ENCODE data around the gene STIMATE. TPM values are rescaled to one million over a fixed set of nuclear protein-coding genes. Genes with fewer than 3 reads are reported as not detected.

STIMATE gene
- total and polyA plus RNA-seq, 3 donors from 2014 or later, result 16.7 to 42.9 (median 33.2) TPM

- H3K4me3 ChIP-seq, result no peak overlapping the region
- 87 to 91% methylated on average over 4 of the region's 4 CpGs for WGBS, 2 donors
- no peak for DNase-seq
- TF ChIP-seq POLR2A (IDR thresholded peaks at IDR 0.05), result no peak
- TF ChIP-seq CTCF (IDR thresholded peaks at IDR 0.05), result no peak
- no peaks in the 10 kb centered on the region for H3K4me1 ChIP-seq
- H3K36me3 ChIP-seq (ENCODE audit: low read depth, missing control alignments), result no peaks in the 10 kb centered on the region
- H3K9me3 ChIP-seq, result no peaks in the 10 kb centered on the region
- H3K27me3 ChIP-seq, result no peaks in the 10 kb centered on the region
- no peak overlapping the region for H3K27ac ChIP-seq
- intact Hi-C loops (cut with DNase I; ENCODE audit: low total_unique reads), result no loop called here
Observed at GRCh38 chr3:52879581-52879980, 17.8 kb downstream of the STIMATE start.

- H3K9me3 ChIP-seq, result no peaks in the 10 kb centered on the region
- intact Hi-C loops (cut with DNase I; ENCODE audit: low total_unique reads), result no loop called here
- no peak for DNase-seq
- WGBS, 2 donors, result 74 to 90% methylated on average over 4 of the region's 4 CpGs
- H3K36me3 ChIP-seq (ENCODE audit: low read depth, missing control alignments), result no peaks in the 10 kb centered on the region
- no peaks in the 10 kb centered on the region for H3K4me1 ChIP-seq
- no peaks in the 10 kb centered on the region for H3K27me3 ChIP-seq
- H3K27ac ChIP-seq, result no peak overlapping the region
- H3K4me3 ChIP-seq, result no peak overlapping the region
- TF ChIP-seq POLR2A (IDR thresholded peaks at IDR 0.05) (no peak), CTCF (IDR thresholded peaks at IDR 0.05) (no peak)
Observed at GRCh38 chr3:52879090-52879489, 18.3 kb downstream of the STIMATE start.

- intact Hi-C loops (cut with DNase I; ENCODE audit: low total_unique reads), result no loop called here
- H3K36me3 ChIP-seq (ENCODE audit: low read depth, missing control alignments), result no peaks in the 10 kb centered on the region
- no peak for TF ChIP-seq POLR2A (IDR thresholded peaks at IDR 0.05)
- no peak for TF ChIP-seq CTCF (IDR thresholded peaks at IDR 0.05)
- H3K4me3 ChIP-seq, result no peak overlapping the region
- no peaks in the 10 kb centered on the region for H3K4me1 ChIP-seq
- 92 to 96% methylated on average over 3 of the region's 3 CpGs for WGBS, 2 donors
- no peak overlapping the region for H3K27ac ChIP-seq
- H3K27me3 ChIP-seq, result no peaks in the 10 kb centered on the region
- no peaks in the 10 kb centered on the region for H3K9me3 ChIP-seq
- no peak for DNase-seq
Observed at GRCh38 chr3:52877085-52877484, 20.3 kb downstream of the STIMATE start.

GRCh38 chr3:52874864-52875587 is 22.3 kb downstream of the STIMATE start:
- WGBS, 2 donors, result 52 to 69% methylated on average over 9 of the region's 9 CpGs
- Histone ChIP-seq H3K27me3 (no peaks in the 10 kb centered on the region), H3K4me1 (no peaks in the 10 kb centered on the region), H3K27ac (no peak overlapping the region), H3K4me3 (no peak overlapping the region), H3K9me3 (no peaks in the 10 kb centered on the region), H3K36me3 (ENCODE audit: low read depth, missing control alignments) (no peaks in the 10 kb centered on the region)
- TF ChIP-seq CTCF (IDR thresholded peaks at IDR 0.05), result no peak
- TF ChIP-seq POLR2A (IDR thresholded peaks at IDR 0.05), result no peak
- no peak for DNase-seq
- intact Hi-C loops (cut with DNase I; ENCODE audit: low total_unique reads), result no loop called here

GRCh38 chr3:52874160-52874701 is 23.1 kb downstream of the STIMATE start:
- Histone ChIP-seq H3K4me3 (no peak overlapping the region), H3K9me3 (no peaks in the 10 kb centered on the region), H3K27ac (no peak overlapping the region), H3K4me1 (no peaks in the 10 kb centered on the region), H3K36me3 (ENCODE audit: low read depth, missing control alignments) (no peaks in the 10 kb centered on the region), H3K27me3 (no peaks in the 10 kb centered on the region)
- WGBS, 2 donors, result 85 to 96% methylated on average over 5 of the region's 5 CpGs
- TF ChIP-seq POLR2A (IDR thresholded peaks at IDR 0.05), result no peak
- TF ChIP-seq CTCF (IDR thresholded peaks at IDR 0.05), result no peak
- no peak for DNase-seq
- intact Hi-C loops (cut with DNase I; ENCODE audit: low total_unique reads), result no loop called here
